ENCODE data around the gene ROGDI.

The ROGDI gene

GRCh38 chr16:4775005-4775404 lies 27.4 kb downstream of the ROGDI start:
- Histone ChIP-seq H3K27ac (ENCODE audit: low read depth, low read length, poor library complexity, severe bottlenecking) (no peak overlapping the region), H3K9ac (ENCODE audit: low read length) (no peak overlapping the region), H3K9me2 (ENCODE audit: low read depth, low read length) (no peaks in the 10 kb centered on the region), H2AFZ (ENCODE audit: low read length) (no peak overlapping the region), H3K4me1 (ENCODE audit: insufficient read depth, low read length, severe bottlenecking) (no peaks in the 10 kb centered on the region), H3K79me2 (ENCODE audit: insufficient read depth, low read length) (no peaks in the 10 kb centered on the region), H3K36me3 (ENCODE audit: insufficient read depth, low read length) (no peaks in the 10 kb centered on the region), H3F3A (ENCODE audit: insufficient read depth, low read length) (no peaks in the 10 kb centered on the region), H3K9me3 (ENCODE audit: low read length) (no peaks in the 10 kb centered on the region), H4K20me1 (ENCODE audit: insufficient read depth, low read length) (no peaks in the 10 kb centered on the region), H3K4me2 (ENCODE audit: low read length) (no peak overlapping the region), H3K27me3 (ENCODE audit: insufficient read depth, low read length) (peaks cover under 1% of the 10 kb centered on the region; the same call in 1 of the 2 replicates), H3K4me3 (ENCODE audit: low read depth, low read length, poor library complexity, severe bottlenecking) (no peak overlapping the region)
- TF ChIP-seq CTCF (IDR thresholded peaks at IDR 0.05; ENCODE audit: low read length), result no peak
- TF ChIP-seq EZH2 (IDR thresholded peaks at IDR 0.05; ENCODE audit: borderline replicate concordance, low read length), result no peak

- no peak overlapping the region for H3K27ac ChIP-seq (ENCODE audit: low read depth, low read length, poor library complexity, severe bottlenecking)
- TF ChIP-seq EZH2 (IDR thresholded peaks at IDR 0.05; ENCODE audit: borderline replicate concordance, low read length) (no peak), CTCF (IDR thresholded peaks at IDR 0.05; ENCODE audit: low read length) (no peak)
Measured at GRCh38 chr16:4772351-4772750, 30.1 kb downstream of the ROGDI start.

GRCh38 chr16:4771646-4772045 lies 30.8 kb downstream of the ROGDI start:
- H4K20me1 ChIP-seq (ENCODE audit: insufficient read depth, low read length), result no peaks in the 10 kb centered on the region
- peaks cover 9% of the 10 kb centered on the region; the same call in 1 of the 2 replicates for H3F3A ChIP-seq (ENCODE audit: insufficient read depth, low read length)
- H3K9me2 ChIP-seq (ENCODE audit: low read depth, low read length), result no peaks in the 10 kb centered on the region
- no peak overlapping the region for H3K9ac ChIP-seq (ENCODE audit: low read length)
- no peaks in the 10 kb centered on the region for H3K79me2 ChIP-seq (ENCODE audit: insufficient read depth, low read length)
- no peaks in the 10 kb centered on the region for H3K27me3 ChIP-seq (ENCODE audit: insufficient read depth, low read length)
- H2AFZ ChIP-seq (ENCODE audit: low read length), result no peak overlapping the region
- no peaks in the 10 kb centered on the region for H3K36me3 ChIP-seq (ENCODE audit: insufficient read depth, low read length)
- no peak overlapping the region for H3K4me2 ChIP-seq (ENCODE audit: low read length)
- no peaks in the 10 kb centered on the region for H3K9me3 ChIP-seq (ENCODE audit: low read length)
- H3K4me3 ChIP-seq (ENCODE audit: low read depth, low read length, poor library complexity, severe bottlenecking), result no peak overlapping the region
- no peak overlapping the region for H3K27ac ChIP-seq (ENCODE audit: low read depth, low read length, poor library complexity, severe bottlenecking)
- TF ChIP-seq EZH2 (IDR thresholded peaks at IDR 0.05; ENCODE audit: borderline replicate concordance, low read length) (no peak), CTCF (IDR thresholded peaks at IDR 0.05; ENCODE audit: low read length) (no peak)
- peaks cover 6% of the 10 kb centered on the region for H3K4me1 ChIP-seq (ENCODE audit: insufficient read depth, low read length, severe bottlenecking)

More at GRCh38 chr16:4772351-4772750, 30.1 kb downstream of the ROGDI start:
- no peaks in the 10 kb centered on the region for H3K9me3 ChIP-seq (ENCODE audit: low read length)
- H3K9ac ChIP-seq (ENCODE audit: low read length), result no peak overlapping the region
- no peaks in the 10 kb centered on the region for H3K79me2 ChIP-seq (ENCODE audit: insufficient read depth, low read length)
- no peaks in the 10 kb centered on the region for H3K9me2 ChIP-seq (ENCODE audit: low read depth, low read length)
- H3K4me1 ChIP-seq (ENCODE audit: insufficient read depth, low read length, severe bottlenecking), result peaks cover 6% of the 10 kb centered on the region
- H3K36me3 ChIP-seq (ENCODE audit: insufficient read depth, low read length), result no peaks in the 10 kb centered on the region
- H3K4me3 ChIP-seq (ENCODE audit: low read depth, low read length, poor library complexity, severe bottlenecking), result no peak overlapping the region
- no peaks in the 10 kb centered on the region for H4K20me1 ChIP-seq (ENCODE audit: insufficient read depth, low read length)
- no peak overlapping the region for H3K4me2 ChIP-seq (ENCODE audit: low read length)
- no peak overlapping the region for H2AFZ ChIP-seq (ENCODE audit: low read length)
- no peaks in the 10 kb centered on the region for H3K27me3 ChIP-seq (ENCODE audit: insufficient read depth, low read length)
- H3F3A ChIP-seq (ENCODE audit: insufficient read depth, low read length), result peaks cover 9% of the 10 kb centered on the region; the same call in 1 of the 2 replicates
